KOPT-K1 (cell line): ENCODE measurements around the gene RAI1.

Source experiments
- H3K27ac ChIP-seq: fragments of 200-600 bp; sonication (generic); 2 replicates; pipeline ENCODE4 v1.5.1; 2016; ENCODE audit warnings: antibody characterized with exemption, mild to moderate bottlenecking, low read depth, low read length; ENCODE audit not compliant: poor library complexity, severe bottlenecking
- H3K36me3 ChIP-seq: fragments of 200-600 bp; sonication (generic); 2 replicates; pipeline ENCODE4 v1.5.1; 2017; ENCODE audit warnings: antibody characterized with exemption, mild to moderate bottlenecking, low read length, moderate library complexity; ENCODE audit not compliant: insufficient read depth
- H3K9me3 ChIP-seq: fragments of 200-600 bp; sonication (generic); 2 replicates; pipeline ENCODE4 v1.5.1; 2017; ENCODE audit warnings: antibody characterized with exemption, low read length, mild to moderate bottlenecking; ENCODE audit not compliant: insufficient read depth, poor library complexity, severe bottlenecking

The RAI1 gene

GRCh38 chr17:17783116-17783824 lies 102.0 kb downstream of the RAI1 start:
- Histone ChIP-seq H3K9me3 (no peaks in the 10 kb centered on the region), H3K36me3 (peaks cover 2% of the 10 kb centered on the region; the same call in 1 of the 2 replicates), H3K27ac (peak overlapping the region; percentile 58)

- peak overlapping the region; percentile 58 for H3K27ac ChIP-seq
- no peaks in the 10 kb centered on the region for H3K36me3 ChIP-seq
- H3K9me3 ChIP-seq = no peaks in the 10 kb centered on the region
Measured at GRCh38 chr17:17783825-17784656, 102.8 kb downstream of the RAI1 start.

GRCh38 chr17:17784657-17785267 lies 103.5 kb downstream of the RAI1 start:
- Histone ChIP-seq H3K27ac (peak overlapping the region; percentile 4), H3K36me3 (no peaks in the 10 kb centered on the region), H3K9me3 (no peaks in the 10 kb centered on the region)

GRCh38 chr17:17785407-17785806 lies 104.1 kb downstream of the RAI1 start:
- Histone ChIP-seq H3K27ac (peak overlapping the region; percentile 4), H3K36me3 (no peaks in the 10 kb centered on the region), H3K9me3 (no peaks in the 10 kb centered on the region)

- H3K9me3 ChIP-seq = no peaks in the 10 kb centered on the region
- H3K27ac ChIP-seq = no peak overlapping the region
- H3K36me3 ChIP-seq = no peaks in the 10 kb centered on the region
Measured at GRCh38 chr17:17786998-17787397, 105.7 kb downstream of the RAI1 start.

- no peaks in the 10 kb centered on the region for H3K9me3 ChIP-seq
- no peaks in the 10 kb centered on the region for H3K36me3 ChIP-seq
- no peak overlapping the region for H3K27ac ChIP-seq
Measured at GRCh38 chr17:17787568-17787967, 106.3 kb downstream of the RAI1 start.

- Histone ChIP-seq H3K9me3 (no peaks in the 10 kb centered on the region), H3K27ac (no peak overlapping the region), H3K36me3 (peaks cover 9% of the 10 kb centered on the region; the same call in 1 of the 2 replicates)
Measured at GRCh38 chr17:17788967-17789366, 107.7 kb downstream of the RAI1 start.

GRCh38 chr17:17789410-17789809 lies 108.2 kb downstream of the RAI1 start:
- H3K36me3 ChIP-seq = peaks cover 13% of the 10 kb centered on the region
- H3K9me3 ChIP-seq = no peaks in the 10 kb centered on the region
- no peak overlapping the region for H3K27ac ChIP-seq

- Histone ChIP-seq H3K36me3 (peaks cover 19% of the 10 kb centered on the region), H3K9me3 (no peaks in the 10 kb centered on the region), H3K27ac (no peak overlapping the region)
Measured at GRCh38 chr17:17789828-17790636, 108.8 kb downstream of the RAI1 start.

GRCh38 chr17:17790637-17791464 lies 109.6 kb downstream of the RAI1 start:
- no peaks in the 10 kb centered on the region for H3K9me3 ChIP-seq
- peaks cover 27% of the 10 kb centered on the region for H3K36me3 ChIP-seq
- no peak overlapping the region for H3K27ac ChIP-seq

GRCh38 chr17:17792037-17792550 lies 110.8 kb downstream of the RAI1 start:
- H3K9me3 ChIP-seq = no peaks in the 10 kb centered on the region
- peak overlapping the region; percentile 41 for H3K27ac ChIP-seq
- peaks cover 40% of the 10 kb centered on the region for H3K36me3 ChIP-seq

GRCh38 chr17:17792551-17793377 lies 111.5 kb downstream of the RAI1 start:
- H3K36me3 ChIP-seq = peaks cover 46% of the 10 kb centered on the region
- peak overlapping the region; percentile 60 for H3K27ac ChIP-seq
- no peaks in the 10 kb centered on the region for H3K9me3 ChIP-seq
